Measurements from ENCODE around the gene FTO.

FTO gene

DNA sequence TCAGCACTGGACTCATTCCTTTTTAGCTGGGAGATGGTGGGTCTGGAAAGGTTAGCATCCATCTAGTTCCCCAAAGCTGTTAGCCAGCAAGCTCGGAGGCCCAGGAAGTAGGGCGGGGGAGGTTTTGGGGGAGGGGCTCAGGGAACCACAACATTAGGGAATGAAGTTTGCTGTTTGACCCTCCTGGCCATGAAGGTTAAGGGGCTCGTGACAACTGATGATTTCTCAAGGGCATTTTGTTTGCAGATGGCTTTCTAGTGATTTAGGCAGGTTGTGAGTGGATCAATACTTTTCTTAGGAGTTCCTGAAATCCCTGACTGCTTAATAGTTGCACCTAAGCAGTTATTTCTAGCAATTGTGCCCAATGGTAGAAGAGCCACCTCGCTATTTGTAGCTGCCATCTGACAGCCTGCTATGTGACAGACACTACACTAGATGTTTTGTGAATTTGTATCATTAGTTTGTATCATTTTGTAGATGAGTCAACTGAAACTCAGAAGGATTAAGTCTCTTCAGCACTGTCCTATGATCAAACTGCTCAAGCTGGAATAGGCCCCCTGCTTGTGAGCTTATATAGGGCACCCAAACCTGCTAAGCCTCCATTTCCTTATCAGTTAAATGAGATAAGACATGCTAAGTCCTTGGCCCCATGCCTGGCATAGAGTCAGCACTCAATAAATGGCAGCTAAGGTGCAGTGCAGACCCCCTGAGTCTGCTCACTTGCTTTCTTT lies 436.3 kb downstream of the FTO start:
- DNase-seq: no peak

- DNase-seq: no peak
These were observed 436.8 kb downstream of the FTO start for GRCh38 chr16:54140788-54141136.

- no peak for DNase-seq
These were observed 438.8 kb downstream of the FTO start for GRCh38 chr16:54142787-54143186.

- DNase-seq: no peak
These were observed 439.5 kb downstream of the FTO start for GRCh38 chr16:54143410-54143809.

- no peak for DNase-seq
These were observed 440.1 kb downstream of the FTO start for GRCh38 chr16:54143934-54144571.

GRCh38 chr16:54144572-54144947 lies 440.6 kb downstream of the FTO start:
- DNase-seq: no peak

DNA sequence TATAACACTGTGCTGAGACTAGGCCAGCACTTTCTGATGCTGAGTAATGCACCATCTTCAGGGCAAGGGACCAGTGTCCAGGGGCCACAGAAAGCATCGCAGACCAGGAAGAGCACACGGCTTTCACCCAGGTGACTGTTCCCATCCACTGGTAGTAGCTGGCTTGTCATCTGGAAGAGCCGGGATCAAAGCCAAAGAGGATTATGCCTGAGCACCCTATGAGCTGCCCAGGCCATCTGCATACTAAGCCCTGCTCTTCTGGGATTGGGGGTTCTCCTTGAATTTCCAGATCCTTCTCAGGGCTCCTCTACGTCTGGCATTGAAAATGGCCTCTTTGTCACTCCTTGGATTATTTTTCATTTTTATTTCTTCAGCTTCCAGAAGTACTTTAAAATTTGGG lies 441.9 kb downstream of the FTO start:
- no peak for DNase-seq

DNA sequence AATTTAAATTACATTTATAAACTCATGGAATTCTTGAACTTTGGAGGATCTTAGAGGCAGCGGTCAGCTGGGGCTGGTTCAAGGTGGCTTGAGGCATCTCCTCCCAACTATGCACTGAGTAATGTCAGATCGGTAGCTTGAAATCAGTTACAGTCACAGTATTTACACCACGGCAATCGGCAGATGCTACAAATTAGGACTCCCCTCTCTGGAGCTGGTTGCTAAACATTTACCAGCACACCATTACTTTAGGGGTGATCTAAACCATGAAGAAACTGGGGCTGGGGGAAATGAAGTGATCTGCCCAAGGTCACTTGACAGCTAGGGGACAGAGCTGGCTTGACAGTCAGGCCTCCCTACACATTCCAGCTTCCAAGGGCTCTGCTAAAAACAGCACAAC lies 445.0 kb downstream of the FTO start:
- DNase-seq: no peak

DNA sequence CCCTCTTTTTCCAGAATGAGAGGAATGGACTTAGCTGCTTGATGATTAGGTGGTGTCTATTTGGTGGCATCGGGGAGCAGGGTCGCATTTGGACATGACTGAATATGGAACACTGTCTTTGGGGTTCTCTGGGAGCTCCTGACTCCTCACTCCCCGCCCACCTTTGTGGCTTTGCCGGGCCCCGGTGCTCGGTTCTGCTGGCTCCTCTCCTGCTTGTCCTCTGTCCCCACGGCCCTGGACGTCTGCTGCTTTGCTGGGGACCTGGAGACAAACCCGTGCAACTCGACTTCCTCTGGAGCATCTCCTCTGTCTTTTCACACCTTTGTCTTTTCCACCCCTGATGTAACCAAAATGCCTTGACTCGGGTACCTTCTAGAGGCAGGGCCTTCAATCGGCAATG lies 446.9 kb downstream of the FTO start:
- DNase-seq: no peak

- DNase-seq: no peak
These were observed 448.6 kb downstream of the FTO start for GRCh38 chr16:54152362-54153239.

DNA sequence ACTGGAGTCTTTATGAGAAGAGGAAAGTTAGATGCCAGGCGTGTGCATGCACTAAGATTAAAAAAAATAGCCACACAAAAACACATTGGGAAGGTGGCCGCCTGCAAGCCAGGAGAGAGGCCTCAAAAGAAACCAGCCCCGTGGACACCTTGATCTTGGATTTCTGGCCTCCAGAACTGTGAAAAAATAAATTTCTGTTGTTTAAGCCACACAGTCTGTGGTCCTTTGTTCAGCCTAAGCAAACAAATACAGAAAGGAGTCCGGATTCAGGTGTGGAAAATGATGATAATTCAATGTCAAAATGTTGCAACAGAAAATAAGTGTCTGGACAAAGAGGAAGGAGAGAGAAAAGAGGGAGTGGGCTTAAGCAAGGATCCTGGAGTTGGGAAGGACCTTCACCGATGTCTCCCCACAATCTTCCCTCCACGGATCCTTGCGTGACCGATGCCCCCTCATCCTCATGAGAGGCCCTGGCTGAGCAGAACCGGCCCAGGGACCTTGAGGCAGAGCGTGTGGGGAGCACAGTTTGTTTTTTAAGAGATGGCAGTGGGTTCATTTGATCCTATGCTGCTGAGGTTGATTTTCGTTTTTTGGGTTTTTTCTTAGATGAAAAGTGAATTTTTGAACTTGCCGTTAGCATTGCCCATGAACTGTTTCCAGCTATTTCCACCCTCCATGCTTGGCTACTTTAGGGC lies 449.4 kb downstream of the FTO start:
- no peak for DNase-seq

DNA sequence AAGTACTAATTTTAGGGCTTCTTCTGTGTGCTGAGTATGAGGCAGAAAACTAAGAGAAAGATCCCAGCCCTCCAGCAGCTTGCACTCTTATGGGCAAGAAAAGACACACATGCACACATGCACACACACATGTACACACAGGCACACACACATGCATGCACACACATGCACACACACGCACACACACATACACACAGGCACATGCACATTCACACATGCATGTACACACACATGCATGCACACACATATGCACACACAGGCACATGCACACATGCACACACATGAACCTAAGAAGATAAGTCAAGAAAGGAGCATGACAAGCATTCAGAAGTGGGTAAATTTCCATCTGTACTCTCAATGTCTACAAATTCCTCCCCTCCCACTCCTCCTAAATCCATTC lies 452.4 kb downstream of the FTO start:
- DNase-seq: no peak

DNA sequence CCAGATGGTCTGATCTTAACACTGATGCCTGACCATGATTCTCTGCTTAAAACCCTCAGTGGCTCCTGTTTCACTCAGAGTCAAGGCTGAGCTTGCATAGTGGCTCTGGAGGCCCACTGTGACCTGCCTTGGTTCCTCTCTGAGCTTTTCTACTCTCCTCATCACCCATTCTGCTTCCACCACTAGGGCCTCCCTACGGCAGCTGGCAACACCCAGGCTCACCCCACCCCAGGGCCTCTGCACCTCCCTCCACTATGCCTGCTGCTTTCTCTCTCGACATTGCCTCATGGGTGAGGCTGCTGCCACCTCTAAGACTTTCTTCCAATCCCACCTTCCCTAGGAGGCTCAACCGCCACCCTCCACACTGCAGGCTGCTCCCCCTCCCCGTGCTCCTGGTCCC lies 455.0 kb downstream of the FTO start:
- DNase-seq: no peak

DNA sequence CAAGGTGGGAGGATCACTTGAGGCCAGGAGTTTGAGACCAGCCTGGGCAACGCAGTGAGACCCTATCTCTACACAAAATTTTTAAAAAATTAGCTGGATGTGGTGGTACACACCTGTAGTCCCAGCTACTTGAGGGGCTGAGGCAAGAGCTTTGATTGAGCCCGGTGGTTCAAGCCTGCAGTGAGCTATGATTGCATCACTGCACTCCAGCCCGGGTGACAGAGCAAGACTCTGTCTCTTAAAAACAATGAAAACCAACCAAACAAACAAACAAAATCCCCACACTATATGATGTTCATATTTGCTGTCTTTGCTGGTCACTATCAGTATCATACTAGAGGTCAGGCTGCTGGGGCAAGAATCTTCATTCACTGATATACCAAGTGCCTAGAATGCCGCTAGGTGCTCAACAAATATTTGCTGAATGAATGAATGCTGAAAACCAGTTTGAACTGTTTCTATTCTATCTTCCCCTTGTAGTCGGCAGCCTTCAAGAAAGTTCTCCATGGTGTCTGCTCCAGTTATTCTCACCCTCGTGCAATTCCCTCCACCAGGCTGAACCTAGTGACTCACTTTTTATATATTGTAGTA lies 455.6 kb downstream of the FTO start:
- DNase-seq: no peak

GRCh38 chr16:54160252-54160860 lies 456.4 kb downstream of the FTO start:
- DNase-seq: no peak

DNA sequence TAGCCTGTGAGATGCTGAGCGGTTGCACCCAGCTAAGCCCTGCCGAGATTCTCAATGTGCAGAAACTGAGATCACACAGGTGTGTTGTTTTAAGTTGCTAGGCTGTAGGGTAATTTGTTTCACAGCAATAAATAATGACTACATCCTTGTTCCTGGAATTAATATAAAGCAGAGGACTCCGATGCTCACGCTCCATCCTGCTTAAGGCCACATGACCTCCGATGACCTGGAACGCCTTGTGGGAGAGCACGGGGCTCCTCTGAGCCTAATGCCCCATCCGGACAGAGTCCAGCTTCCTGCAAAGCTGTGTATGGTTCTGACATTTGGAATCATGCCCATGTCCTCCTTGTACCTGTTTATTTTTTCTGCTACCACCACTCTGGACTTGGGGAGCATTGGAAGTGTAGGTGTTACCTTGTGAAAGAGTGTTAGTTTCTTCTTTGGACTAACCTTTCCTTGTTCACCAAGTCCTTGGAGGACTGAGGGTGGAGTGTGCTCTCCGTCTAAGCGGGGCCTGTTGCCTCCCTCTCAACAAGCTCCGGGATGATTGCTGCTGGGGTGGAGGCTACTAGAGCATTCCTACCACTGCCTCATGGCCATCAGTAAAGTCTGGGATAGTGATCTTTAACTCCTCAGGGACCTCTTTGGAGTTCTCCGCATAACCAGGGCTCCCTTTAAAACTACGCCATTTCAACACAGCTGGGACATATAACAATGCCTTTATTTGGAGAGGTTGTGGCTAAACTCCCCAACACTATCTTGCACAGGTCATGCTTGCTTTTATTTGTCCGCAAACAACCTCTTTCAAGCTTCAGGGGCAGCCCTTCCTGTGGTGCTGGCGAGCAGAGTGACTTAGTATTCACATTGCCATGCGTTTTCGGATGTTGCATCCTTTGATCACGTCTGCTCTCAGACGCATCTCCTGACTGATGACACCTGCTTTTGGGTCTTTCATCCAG lies 457.3 kb downstream of the FTO start:
- no peak for DNase-seq

- DNase-seq: no peak
These were observed 459.4 kb downstream of the FTO start for GRCh38 chr16:54163197-54163843.

- DNase-seq: no peak
These were observed 460.8 kb downstream of the FTO start for GRCh38 chr16:54164789-54165173.

- DNase-seq: no peak
These were observed 461.4 kb downstream of the FTO start for GRCh38 chr16:54165174-54165911.

All from cerebellar nuclear complex (tissue), 1 donor.